NB4 (cell line): ENCODE data around the gene CELSR1.

ENCODE experiments used
- DNase-seq: peaks from one replicate; pipeline ENCODE4 v3.0.0; 2010; ENCODE audit warnings: low read depth
- H3K4me3 ChIP-seq: one replicate; pipeline ENCODE4 v1.5.1; 2011; ENCODE audit warnings: mild to moderate bottlenecking, low read depth, low read length, moderate library complexity
- CTCF ChIP-seq: IDR thresholded peaks from one replicate; pipeline ENCODE4 v1.5.1; 2012; ENCODE audit warnings: low read depth, low read length
- MAX ChIP-seq: IDR thresholded peaks from 2 replicates; pipeline ENCODE4 v1.6.1; 2011; ENCODE audit warnings: low read depth, low read length
- MYC ChIP-seq: IDR thresholded peaks from 2 replicates; pipeline ENCODE4 v1.6.1; 2011; ENCODE audit warnings: low read depth, low read length
- POLR2A ChIP-seq: IDR thresholded peaks from 2 replicates; pipeline ENCODE4 v1.6.1; 2011; ENCODE audit warnings: mild to moderate bottlenecking; ENCODE audit not compliant: insufficient read length; ENCODE audit errors: extremely low read depth

Gene CELSR1

GRCh38 chr22:46564084-46564714, 26.8 kb upstream of the CELSR1 start:
- TF ChIP-seq MYC (no peak), POLR2A (no peak), MAX (no peak)
- no peak overlapping the region for H3K4me3 ChIP-seq
- no peak for DNase-seq

GRCh38 chr22:46563381-46564083, 26.1 kb upstream of the CELSR1 start:
- peak; percentile 93 for DNase-seq
- no peak overlapping the region for H3K4me3 ChIP-seq
- peak; percentile 11; the same call in 1 of the 2 replicates for TF ChIP-seq MYC
- TF ChIP-seq POLR2A: no peak
- TF ChIP-seq CTCF: peak; percentile 81
- TF ChIP-seq MAX: peak; percentile 88

GRCh38 chr22:46561435-46561905, 24.1 kb upstream of the CELSR1 start:
- DNase-seq: peak; percentile 87
- peak overlapping the region; percentile 57 for H3K4me3 ChIP-seq
- TF ChIP-seq MYC (no peak), MAX (peak; percentile 95)

GRCh38 chr22:46560696-46561295, 23.4 kb upstream of the CELSR1 start:
- peak; percentile 82 for DNase-seq
- peak overlapping the region; percentile 57 for H3K4me3 ChIP-seq
- TF ChIP-seq CTCF: no peak
- no peak for TF ChIP-seq MYC
- no peak for TF ChIP-seq POLR2A
- no peak for TF ChIP-seq MAX

GRCh38 chr22:46557736-46558480, 20.5 kb upstream of the CELSR1 start:
- H3K4me3 ChIP-seq: no peak overlapping the region
- no peak for TF ChIP-seq MAX
- no peak for TF ChIP-seq MYC
- TF ChIP-seq CTCF: no peak
- TF ChIP-seq POLR2A: no peak
- no peak for DNase-seq

- DNase-seq: no peak
- TF ChIP-seq POLR2A (no peak), MAX (no peak), CTCF (no peak), MYC (no peak)
- no peak overlapping the region for H3K4me3 ChIP-seq
Measured at GRCh38 chr22:46556775-46557174, 19.4 kb upstream of the CELSR1 start.
